GM21825 (cell line): Measurements from ENCODE around the gene KRTAP12-4.
"Not testable (repeated sequence)": the region's sequence is repeated elsewhere in the genome, so short reads cannot be mapped to it uniquely, and the experiment has no call there.

Experiments used
- ATAC-seq: cut with Tn5 transposase; IDR thresholded peaks from one replicate; pipeline ENCODE4 v1.9.1; 2021; ENCODE audit warnings: mild to moderate bottlenecking, moderate library complexity; ENCODE audit not compliant: unreplicated experiment

The KRTAP12-4 gene

GRCh38 chr21:44657635-44658540, 3.4 kb upstream of the KRTAP12-4 start, which contains the start of gene KRTAP12-3:
Gene KRTAP12-3, plus strand, starts transcription at chr21:44657932. Its CDS starts 48 bp downstream, at chr21:44657980.
- no peak for ATAC-seq

GRCh38 chr21:44656868-44657267, 2.4 kb upstream of the KRTAP12-4 start:
- ATAC-seq = no peak

- no peak for ATAC-seq
Observed at GRCh38 chr21:44653656-44654575, 543 bp downstream of the KRTAP12-4 start.

GRCh38 chr21:44653123-44653522, 1.3 kb downstream of the KRTAP12-4 start:
- ATAC-seq = no peak

- ATAC-seq = no peak
Observed at GRCh38 chr21:44650973-44651675, 3.3 kb downstream of the KRTAP12-4 start.

- ATAC-seq = no peak
Observed at GRCh38 chr21:44650265-44650972, 4.0 kb downstream of the KRTAP12-4 start.

- no peak for ATAC-seq
Observed at GRCh38 chr21:44649521-44650100, 4.8 kb downstream of the KRTAP12-4 start.

- ATAC-seq = no peak
Observed at GRCh38 chr21:44648557-44649311, 5.7 kb downstream of the KRTAP12-4 start.

- ATAC-seq = no peak
Observed at GRCh38 chr21:44647222-44647552, 7.3 kb downstream of the KRTAP12-4 start.

- ATAC-seq = not testable (repeated sequence)
Observed at GRCh38 chr21:44646366-44647221, 7.9 kb downstream of the KRTAP12-4 start, which contains the start of gene KRTAP10-11. Gene KRTAP10-11, plus strand, starts transcription at chr21:44646414. Its CDS starts 45 bp downstream, at chr21:44646459.

- ATAC-seq = no peak
Observed at GRCh38 chr21:44644878-44645277, 9.6 kb downstream of the KRTAP12-4 start.

- ATAC-seq = no peak
Observed at GRCh38 chr21:44643741-44644310, 10.6 kb downstream of the KRTAP12-4 start.

- ATAC-seq = no peak
Observed at GRCh38 chr21:44640761-44641160, 13.7 kb downstream of the KRTAP12-4 start.

GRCh38 chr21:44639331-44639655, 15.2 kb downstream of the KRTAP12-4 start:
- no peak for ATAC-seq

GRCh38 chr21:44638506-44639330, 15.7 kb downstream of the KRTAP12-4 start:
- ATAC-seq = not testable (repeated sequence)

GRCh38 chr21:44637851-44638348, 16.6 kb downstream of the KRTAP12-4 start:
- ATAC-seq = not testable (repeated sequence)
